ENCODE results near the gene HIRIP3.
"Not testable (repeated sequence)": the region's sequence is repeated elsewhere in the genome, so short reads cannot be mapped to it uniquely, and the experiment has no call there.

Gene HIRIP3

GRCh38 chr16:29995324-29995910, at the start of gene HIRIP3:
Gene HIRIP3 (minus strand): TSS chr16:29995617. CDS start chr16:29995605, 12 bp downstream.
- peak; percentile 89 for DNase-seq

GRCh38 chr16:30041841-30042240, 46.4 kb upstream of the HIRIP3 start:
- DNase-seq: peak; percentile 57

GRCh38 chr16:30040690-30041089, 45.3 kb upstream of the HIRIP3 start:
- not testable (repeated sequence) for DNase-seq

- no peak for DNase-seq
Measured at GRCh38 chr16:30040221-30040620, 44.8 kb upstream of the HIRIP3 start.

- no peak for DNase-seq
Measured at GRCh38 chr16:30033270-30033669, 37.9 kb upstream of the HIRIP3 start.

GRCh38 chr16:30032083-30032819, 36.8 kb upstream of the HIRIP3 start:
- DNase-seq: peak; percentile 77

GRCh38 chr16:30031477-30031918, 36.1 kb upstream of the HIRIP3 start:
- no peak for DNase-seq

- no peak for DNase-seq
Measured at GRCh38 chr16:30030841-30031413, 35.5 kb upstream of the HIRIP3 start, which contains the start of gene TLCD3B. Gene TLCD3B (minus strand): TSS chr16:30031271. CDS start chr16:30030527, 744 bp downstream.

- no peak for DNase-seq
Measured at GRCh38 chr16:30030011-30030685, 34.7 kb upstream of the HIRIP3 start.

- DNase-seq: no peak
Measured at GRCh38 chr16:30028438-30029076, 33.1 kb upstream of the HIRIP3 start.

- DNase-seq: no peak
Measured at GRCh38 chr16:30027588-30028437, 32.4 kb upstream of the HIRIP3 start.

GRCh38 chr16:30026449-30026848, 31.0 kb upstream of the HIRIP3 start:
- DNase-seq: no peak

GRCh38 chr16:30025574-30025973, 30.2 kb upstream of the HIRIP3 start:
- no peak for DNase-seq

GRCh38 chr16:30025156-30025555, 29.7 kb upstream of the HIRIP3 start:
- no peak for DNase-seq

GRCh38 chr16:30024451-30024850, 29.0 kb upstream of the HIRIP3 start:
- no peak for DNase-seq

GRCh38 chr16:30023586-30023985, 28.2 kb upstream of the HIRIP3 start:
- DNase-seq: no peak

GRCh38 chr16:30022887-30023286, 27.5 kb upstream of the HIRIP3 start, which contains the start of gene C16orf92:
Gene C16orf92 (plus strand): TSS chr16:30023198. CDS start chr16:30023341, 143 bp downstream.
- DNase-seq: no peak

- no peak for DNase-seq
Measured at GRCh38 chr16:30018731-30019158, 23.3 kb upstream of the HIRIP3 start.

- DNase-seq: not testable (repeated sequence)
Measured at GRCh38 chr16:30017937-30018336, 22.5 kb upstream of the HIRIP3 start.

GRCh38 chr16:30017277-30017656, 21.9 kb upstream of the HIRIP3 start:
- DNase-seq: no peak

GRCh38 chr16:30016555-30017276, 21.3 kb upstream of the HIRIP3 start:
- no peak for DNase-seq

Data from CD4-positive, alpha-beta T cell treated with Interleukin-21 for 1 hour (primary cell).